Sigmoid colon (tissue), 7 donors: ENCODE data around the gene UTP25. TPM values are rescaled to one million over a fixed set of nuclear protein-coding genes. Genes with fewer than 3 reads are reported as not detected.

Experiments used
- DNase-seq: peaks from one replicate; pipeline ENCODE4 v3.0.0-alpha.2; 2019
- H3K27ac ChIP-seq, 4 donors: fragments of 200-600 bp; sonication (generic); one replicate each; pipeline ENCODE4 v1.5.1; 2016 to 2019; ENCODE audit warnings: mild to moderate bottlenecking in 1 of 4
- H3K27me3 ChIP-seq, 3 donors: fragments of 200-600 bp; sonication (generic); one replicate each; pipeline ENCODE4 v1.5.1; 2019; ENCODE audit warnings: mild to moderate bottlenecking in 1 of 3
- H3K36me3 ChIP-seq, 4 donors: fragments of 200-600 bp; sonication (generic); one replicate each; pipeline ENCODE4 v1.5.1; 2016 to 2019
- H3K4me1 ChIP-seq, 4 donors: fragments of 200-600 bp; sonication (generic); one replicate each; pipeline ENCODE4 v1.5.1; 2017 to 2019
- H3K4me3 ChIP-seq, 4 donors: fragments of 200-600 bp; sonication (generic); one replicate each; pipeline ENCODE4 v1.5.1; 2017 to 2019; ENCODE audit warnings: mild to moderate bottlenecking in 2 of 4, moderate library complexity in 1 of 4
- H3K9me3 ChIP-seq, 4 donors: fragments of 200-600 bp in 3 of 4; sonication (generic) in 3 of 4; one replicate each; pipeline versions ENCODE4 v1.5.1 to v1.6.1; 2013 to 2019
- EP300 ChIP-seq, 4 donors: sonication (generic); formaldehyde crosslinking; IDR thresholded peaks; one replicate each; pipeline ENCODE4 v1.6.1; 2017; ENCODE audit warnings: antibody characterized with exemption in 4 of 4
- POLR2A ChIP-seq, 2 donors: fragments of 450-650 bp; IDR thresholded peaks; one replicate each; pipeline ENCODE4 v1.6.1; 2016; ENCODE audit warnings: antibody characterized with exemption in 2 of 2, mild to moderate bottlenecking in 2 of 2, moderate library complexity in 2 of 2
- POLR2AphosphoS5 ChIP-seq, 4 donors: sonication (generic); formaldehyde crosslinking; IDR thresholded peaks; one replicate each; pipeline ENCODE4 v1.6.1; 2017; ENCODE audit warnings: antibody characterized with exemption in 4 of 4
- WGBS, 2 donors: extraction: QIAGEN DNeasy Blood & Tissue Kit; methylation state at CpG; one replicate each; pipeline ENCODE4 v1.1.7; 2013; 5-methylcytosine and 5-hydroxymethylcytosine counted together
- intact Hi-C: fragments of 100-400 bp; cut with DNase I; formaldehyde crosslinking; loops from one replicate; pipeline ENCODE4 v1.15.1; 2023
- polyA plus RNA-seq, 3 donors: library from polyadenylated mRNA; stranded (reverse); fragments of 200-250 nt; gene quantifications; one replicate each; pipeline ENCODE4 v1.2.3, GENCODE V29; 2013
- total RNA-seq, 4 donors: library from RNA; depleted of rRNA; stranded (reverse); fragments of >200 nt; gene quantifications; one replicate each; pipeline ENCODE4 v1.1.0, GENCODE V29; 2016
- TF ChIP-seq, protein P1 (sequence below), 4 experiments: fragments of 450-650 bp in 3 of 4; fragments of 200-600 bp in 1 of 4; IDR thresholded peaks; one replicate each; pipeline ENCODE4 v1.5.1; 2016 to 2019; ENCODE audit warnings: antibody characterized with exemption in 4 of 4, mild to moderate bottlenecking in 3 of 4, moderate library complexity in 2 of 4
- donor health status: healthy with polysubstance abuse.
- donor health status: Bipolar disorder and iron deficiency.
- donor health status: healthy.

Gene UTP25
- total and polyA plus RNA-seq, 7 donors: 1.2 to 8.6 (median 5.7) TPM

DNA sequence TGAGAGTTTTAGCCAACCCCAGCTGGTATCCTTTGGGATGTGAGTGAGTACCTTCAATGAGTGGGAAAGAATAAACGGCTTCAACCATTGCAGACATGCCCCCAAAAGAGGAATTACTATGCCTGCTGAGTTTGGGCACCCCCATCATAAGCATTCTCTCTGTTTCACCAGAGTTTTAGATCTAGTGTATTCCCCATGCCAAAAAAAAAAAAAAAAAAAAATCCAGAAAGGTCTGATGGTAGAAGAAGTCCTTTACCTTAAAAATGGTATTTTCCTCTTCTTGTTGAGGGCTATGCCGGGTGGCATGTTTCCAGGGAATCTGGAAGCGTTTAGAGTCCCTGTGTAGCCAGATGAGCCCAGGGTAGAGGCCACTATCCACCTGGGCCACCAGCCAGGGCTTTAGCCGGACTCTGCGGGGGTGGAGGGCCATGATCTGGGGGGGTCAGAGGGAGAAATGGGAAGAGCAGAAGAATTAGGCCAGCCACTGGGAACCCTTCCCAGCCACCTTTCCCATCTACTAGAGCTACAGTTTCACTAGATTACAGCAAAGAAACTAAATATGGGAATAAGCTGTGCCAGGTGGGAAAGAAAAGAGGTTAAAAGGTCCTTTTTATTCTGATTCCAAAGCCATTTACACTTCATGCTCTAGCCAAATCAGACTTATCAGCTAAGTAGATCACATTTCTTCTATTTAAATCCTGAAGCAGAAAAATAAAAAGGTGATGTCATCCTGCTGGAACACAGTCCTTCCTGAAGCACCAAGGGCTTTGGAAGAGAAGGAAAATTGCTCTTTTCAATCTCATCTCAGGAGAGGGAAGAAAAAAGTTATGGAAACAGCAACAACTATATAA lies 26.6 kb upstream of the UTP25 start:
- WGBS, 2 donors: 88 to 91% methylated on average over 5 of the region's 5 CpGs
- Histone ChIP-seq H3K9me3 (no peaks in the 10 kb centered on the region), H3K36me3 (no peaks in the 10 kb centered on the region), H3K4me3 (no peak overlapping the region), H3K27ac (no peak overlapping the region), H3K27me3 (peaks cover 0 to 4% (median 0%) of the 10 kb centered on the region in 3 donors), H3K4me1 (peaks cover 0 to 6% (median 5%) of the 10 kb centered on the region in 4 donors)
- intact Hi-C loops: no loop called here
- TF ChIP-seq, protein P1, sequence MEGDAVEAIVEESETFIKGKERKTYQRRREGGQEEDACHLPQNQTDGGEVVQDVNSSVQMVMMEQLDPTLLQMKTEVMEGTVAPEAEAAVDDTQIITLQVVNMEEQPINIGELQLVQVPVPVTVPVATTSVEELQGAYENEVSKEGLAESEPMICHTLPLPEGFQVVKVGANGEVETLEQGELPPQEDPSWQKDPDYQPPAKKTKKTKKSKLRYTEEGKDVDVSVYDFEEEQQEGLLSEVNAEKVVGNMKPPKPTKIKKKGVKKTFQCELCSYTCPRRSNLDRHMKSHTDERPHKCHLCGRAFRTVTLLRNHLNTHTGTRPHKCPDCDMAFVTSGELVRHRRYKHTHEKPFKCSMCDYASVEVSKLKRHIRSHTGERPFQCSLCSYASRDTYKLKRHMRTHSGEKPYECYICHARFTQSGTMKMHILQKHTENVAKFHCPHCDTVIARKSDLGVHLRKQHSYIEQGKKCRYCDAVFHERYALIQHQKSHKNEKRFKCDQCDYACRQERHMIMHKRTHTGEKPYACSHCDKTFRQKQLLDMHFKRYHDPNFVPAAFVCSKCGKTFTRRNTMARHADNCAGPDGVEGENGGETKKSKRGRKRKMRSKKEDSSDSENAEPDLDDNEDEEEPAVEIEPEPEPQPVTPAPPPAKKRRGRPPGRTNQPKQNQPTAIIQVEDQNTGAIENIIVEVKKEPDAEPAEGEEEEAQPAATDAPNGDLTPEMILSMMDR (IDR thresholded peaks at IDR 0.05): no peak
- TF ChIP-seq EP300 (IDR thresholded peaks at IDR 0.05) (no peak), POLR2AphosphoS5 (IDR thresholded peaks at IDR 0.05) (no peak), POLR2A (IDR thresholded peaks at IDR 0.05) (no peak)
- DNase-seq: peak; percentile 67

DNA sequence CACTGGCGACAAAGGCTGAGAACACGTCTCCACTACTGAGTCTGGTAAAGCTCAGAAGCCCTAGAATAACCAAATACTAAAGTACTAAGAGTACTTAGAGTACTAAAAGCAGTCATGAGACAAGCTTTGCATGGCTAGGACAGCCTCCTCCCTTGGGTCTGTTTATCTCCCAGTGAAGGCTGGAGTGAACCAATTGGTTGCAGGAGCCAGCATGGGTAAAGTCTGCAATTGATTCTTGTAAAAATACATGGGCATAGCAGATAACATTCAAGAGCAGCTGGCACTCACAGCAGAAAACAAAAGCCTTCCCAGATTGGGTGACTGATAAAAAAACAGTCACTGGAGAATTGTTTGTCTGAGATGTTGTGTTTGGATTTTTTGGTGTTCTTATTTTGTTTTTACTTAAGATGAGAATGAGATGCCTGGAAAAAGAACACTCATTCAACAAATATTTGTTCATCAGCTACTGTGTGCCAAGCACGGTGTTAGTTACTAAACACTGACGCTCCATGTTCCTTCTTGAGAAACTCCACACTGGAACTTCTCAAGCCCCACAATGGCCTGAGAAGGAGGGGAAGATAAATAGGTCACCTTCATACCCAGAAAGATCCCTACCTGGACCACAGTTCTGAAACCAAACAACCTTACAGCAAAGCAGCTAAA lies 25.5 kb upstream of the UTP25 start:
- DNase-seq: no peak
- intact Hi-C loops: no loop called here
- Histone ChIP-seq H3K27me3 (peaks cover 0 to 4% (median 0%) of the 10 kb centered on the region in 3 donors), H3K4me3 (no peak overlapping the region), H3K4me1 (peaks cover 0 to 7% (median 6%) of the 10 kb centered on the region in 4 donors), H3K27ac (no peak overlapping the region), H3K9me3 (no peaks in the 10 kb centered on the region), H3K36me3 (no peaks in the 10 kb centered on the region)
- WGBS, 2 donors: 48 to 80% methylated on average over 4 of the region's 4 CpGs
- TF ChIP-seq, protein P1 (IDR thresholded peaks at IDR 0.05): no peak
- TF ChIP-seq EP300 (IDR thresholded peaks at IDR 0.05) (no peak), POLR2AphosphoS5 (IDR thresholded peaks at IDR 0.05) (no peak), POLR2A (IDR thresholded peaks at IDR 0.05) (no peak)

DNA sequence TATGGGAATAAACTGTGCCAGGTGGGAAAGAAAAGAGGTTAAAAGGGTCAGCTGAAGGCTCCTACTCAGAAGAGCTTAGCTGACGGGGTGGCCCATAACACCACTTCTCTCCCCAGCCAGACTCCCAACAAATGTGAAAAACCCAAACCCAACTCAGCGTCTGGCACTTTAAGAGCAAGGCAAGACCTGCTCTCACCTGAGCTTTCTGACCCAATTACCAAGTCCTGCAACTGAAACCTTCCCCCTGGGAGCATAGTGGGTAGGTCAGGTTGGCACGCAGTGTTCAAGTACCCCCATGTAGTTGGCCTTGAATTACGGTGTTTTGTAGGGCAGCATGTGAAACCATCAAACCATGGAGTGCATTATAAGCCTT lies 25.0 kb upstream of the UTP25 start:
- TF ChIP-seq POLR2A (IDR thresholded peaks at IDR 0.05): no peak
- TF ChIP-seq, protein P1 (IDR thresholded peaks at IDR 0.05): no peak
- no peak for TF ChIP-seq EP300 (IDR thresholded peaks at IDR 0.05)
- TF ChIP-seq POLR2AphosphoS5 (IDR thresholded peaks at IDR 0.05): no peak
- Histone ChIP-seq H3K4me3 (no peak overlapping the region), H3K9me3 (no peaks in the 10 kb centered on the region), H3K27ac (no peak overlapping the region), H3K4me1 (peaks cover 0 to 7% (median 6%) of the 10 kb centered on the region in 4 donors), H3K36me3 (no peaks in the 10 kb centered on the region), H3K27me3 (peaks cover 0 to 4% (median 0%) of the 10 kb centered on the region in 3 donors)
- WGBS, 2 donors: 90 to 94% methylated on average over 4 of the region's 4 CpGs
- intact Hi-C loops: no loop called here
- no peak for DNase-seq

DNA sequence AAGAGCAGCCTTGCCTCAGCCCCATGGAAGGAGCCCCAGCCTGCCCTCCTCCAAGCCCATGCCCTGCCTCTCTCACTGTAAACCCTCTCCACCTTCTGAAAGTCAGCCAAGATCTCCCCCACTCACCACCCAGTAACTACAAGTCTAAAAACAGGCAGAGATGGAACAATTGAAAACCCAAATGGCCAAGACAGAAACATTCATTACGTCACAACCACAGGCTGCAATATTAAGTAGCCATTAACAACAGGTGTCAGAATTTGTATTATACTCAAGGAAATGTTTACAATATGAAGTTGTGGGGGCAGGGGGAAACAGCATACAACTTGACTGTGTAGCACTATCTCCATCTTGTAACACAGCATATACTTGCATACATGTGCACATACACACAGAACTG lies 24.2 kb upstream of the UTP25 start:
- H3K4me3 ChIP-seq: no peak overlapping the region
- no peak for TF ChIP-seq POLR2AphosphoS5 (IDR thresholded peaks at IDR 0.05)
- TF ChIP-seq, protein P1 (IDR thresholded peaks at IDR 0.05): no peak
- no peak for TF ChIP-seq EP300 (IDR thresholded peaks at IDR 0.05)
- no peak for TF ChIP-seq POLR2A (IDR thresholded peaks at IDR 0.05)
- 83 to 84% methylated on average over 1 of the region's 1 CpG for WGBS, 2 donors
- DNase-seq: no peak
- H3K36me3 ChIP-seq: no peaks in the 10 kb centered on the region
- H3K9me3 ChIP-seq: no peaks in the 10 kb centered on the region
- intact Hi-C loops: no loop called here
- H3K27me3 ChIP-seq: peaks cover 0 to 4% (median 0%) of the 10 kb centered on the region in 3 donors
- H3K27ac ChIP-seq: no peak overlapping the region
- H3K4me1 ChIP-seq: peaks cover 0 to 8% (median 7%) of the 10 kb centered on the region in 4 donors
